Breast epithelium (tissue), 3 donors: Measurements from ENCODE around the gene IL11RA.

Source experiments
- CTCF ChIP-seq, 3 donors: fragments of 450-650 bp; IDR thresholded peaks; one replicate each; pipeline ENCODE4 v1.5.1; 2016 to 2017; ENCODE audit warnings: antibody characterized with exemption in 3 of 3, mild to moderate bottlenecking in 3 of 3, moderate library complexity in 3 of 3
- POLR2A ChIP-seq: fragments of 450-650 bp; IDR thresholded peaks from one replicate; pipeline ENCODE4 v1.6.1; 2016; ENCODE audit warnings: antibody characterized with exemption, mild to moderate bottlenecking, moderate library complexity

GRCh38 chr9:34634551-34635248 is 17.3 kb upstream of the IL11RA start:
- TF ChIP-seq CTCF (IDR thresholded peaks at IDR 0.05) (no peak), POLR2A (no peak)
